Measurements from ENCODE around the gene SELENOV.

DNA sequence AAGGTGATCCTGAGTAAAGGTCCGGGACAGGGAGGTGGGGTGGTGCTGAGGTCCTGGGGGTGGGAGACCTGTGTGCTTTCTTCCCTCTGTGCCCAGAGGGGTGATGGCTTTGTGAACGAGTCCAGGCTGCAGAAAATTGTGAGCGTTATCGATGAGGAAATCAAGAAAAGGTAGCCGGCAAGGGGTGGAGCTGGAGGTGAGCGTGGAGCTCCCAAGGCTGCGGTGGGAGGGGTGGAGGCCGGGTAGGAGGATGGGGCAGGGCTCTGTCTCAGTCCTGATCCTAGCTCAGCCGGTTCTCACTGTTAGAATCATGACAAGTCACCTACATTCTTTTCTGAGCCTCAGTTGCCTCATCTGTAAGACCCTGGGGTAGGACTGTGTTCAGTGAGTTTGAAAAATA lies 4.0 kb downstream of the SELENOV start:
- TF ChIP-seq SUZ12 (IDR thresholded peaks at IDR 0.05; ENCODE audit: extremely low read depth, insufficient read depth, insufficient read length) (no peak), YY1 (IDR thresholded peaks at IDR 0.05; ENCODE audit: insufficient read depth, insufficient read length) (no peak), ZNF274 (IDR thresholded peaks at IDR 0.05; ENCODE audit: low read depth, low read length) (no peak)
